ENCODE data around the gene ABCC12.
A peak's percentile ranks its signal among the peaks of the same experiment; 100 is the strongest.

The ABCC12 gene

GRCh38 chr16:48131201-48131935 lies 24.4 kb downstream of the ABCC12 start:
- Mint-ChIP-seq H3K27ac (no peak overlapping the region), H3K9me3 (no peaks in the 10 kb centered on the region), H3K4me1 (no peaks in the 10 kb centered on the region), H3K4me3 (no peak overlapping the region), H3K36me3 (ENCODE audit: low read depth) (no peaks in the 10 kb centered on the region), H3K27me3 (peaks cover 16% of the 10 kb centered on the region)
- DNase-seq: no peak
- ATAC-seq: no peak

GRCh38 chr16:48129926-48130325 lies 25.9 kb downstream of the ABCC12 start:
- H3K4me1 Mint-ChIP-seq: no peaks in the 10 kb centered on the region
- DNase-seq: no peak
- H3K9me3 Mint-ChIP-seq: no peaks in the 10 kb centered on the region
- ATAC-seq: no peak
- H3K36me3 Mint-ChIP-seq (ENCODE audit: low read depth): no peaks in the 10 kb centered on the region
- H3K4me3 Mint-ChIP-seq: no peak overlapping the region
- H3K27me3 Mint-ChIP-seq: peaks cover 15% of the 10 kb centered on the region
- no peak overlapping the region for H3K27ac Mint-ChIP-seq

GRCh38 chr16:48128769-48129168 lies 27.0 kb downstream of the ABCC12 start:
- H3K4me3 Mint-ChIP-seq: no peak overlapping the region
- H3K36me3 Mint-ChIP-seq (ENCODE audit: low read depth): no peaks in the 10 kb centered on the region
- no peaks in the 10 kb centered on the region for H3K9me3 Mint-ChIP-seq
- peaks cover 18% of the 10 kb centered on the region for H3K27me3 Mint-ChIP-seq
- H3K27ac Mint-ChIP-seq: no peak overlapping the region
- peaks cover 2% of the 10 kb centered on the region for H3K4me1 Mint-ChIP-seq
- DNase-seq (no peak), ATAC-seq (no peak)

- no peak overlapping the region for H3K27ac Mint-ChIP-seq
- H3K4me3 Mint-ChIP-seq: no peak overlapping the region
- DNase-seq (no peak), ATAC-seq (no peak)
- no peaks in the 10 kb centered on the region for H3K9me3 Mint-ChIP-seq
- peaks cover 18% of the 10 kb centered on the region for H3K27me3 Mint-ChIP-seq
- H3K4me1 Mint-ChIP-seq: peaks cover 15% of the 10 kb centered on the region
- H3K36me3 Mint-ChIP-seq (ENCODE audit: low read depth): no peaks in the 10 kb centered on the region
Observed at GRCh38 chr16:48126801-48127644, 28.8 kb downstream of the ABCC12 start.

- H3K4me3 Mint-ChIP-seq: no peak overlapping the region
- peaks cover 15% of the 10 kb centered on the region for H3K4me1 Mint-ChIP-seq
- no peak overlapping the region for H3K27ac Mint-ChIP-seq
- peaks cover 15% of the 10 kb centered on the region for H3K27me3 Mint-ChIP-seq
- no peak for ATAC-seq
- DNase-seq: no peak
- no peaks in the 10 kb centered on the region for H3K9me3 Mint-ChIP-seq
- H3K36me3 Mint-ChIP-seq (ENCODE audit: low read depth): no peaks in the 10 kb centered on the region
Observed at GRCh38 chr16:48125888-48126287, 29.9 kb downstream of the ABCC12 start.

GRCh38 chr16:48124266-48124665 lies 31.5 kb downstream of the ABCC12 start:
- Mint-ChIP-seq H3K27me3 (peaks cover 14% of the 10 kb centered on the region), H3K4me3 (no peak overlapping the region), H3K4me1 (peaks cover 15% of the 10 kb centered on the region), H3K27ac (no peak overlapping the region), H3K9me3 (no peaks in the 10 kb centered on the region), H3K36me3 (ENCODE audit: low read depth) (no peaks in the 10 kb centered on the region)
- ATAC-seq (no peak), DNase-seq (no peak)

GRCh38 chr16:48123104-48123788 lies 32.5 kb downstream of the ABCC12 start:
- H3K36me3 Mint-ChIP-seq (ENCODE audit: low read depth): no peaks in the 10 kb centered on the region
- H3K4me1 Mint-ChIP-seq: peaks cover 15% of the 10 kb centered on the region
- DNase-seq: peak; percentile 44
- no peak overlapping the region for H3K4me3 Mint-ChIP-seq
- ATAC-seq: peak; percentile 83
- H3K9me3 Mint-ChIP-seq: no peaks in the 10 kb centered on the region
- peak overlapping the region; percentile 2 for H3K27ac Mint-ChIP-seq
- H3K27me3 Mint-ChIP-seq: peaks cover 12% of the 10 kb centered on the region

- DNase-seq: no peak
- no peaks in the 10 kb centered on the region for H3K36me3 Mint-ChIP-seq (ENCODE audit: low read depth)
- no peak for ATAC-seq
- no peak overlapping the region for H3K4me3 Mint-ChIP-seq
- H3K27ac Mint-ChIP-seq: no peak overlapping the region
- H3K4me1 Mint-ChIP-seq: peaks cover 15% of the 10 kb centered on the region
- H3K27me3 Mint-ChIP-seq: peaks cover 13% of the 10 kb centered on the region
- no peaks in the 10 kb centered on the region for H3K9me3 Mint-ChIP-seq
Observed at GRCh38 chr16:48121276-48121675, 34.5 kb downstream of the ABCC12 start.

GRCh38 chr16:48118841-48119240 lies 37.0 kb downstream of the ABCC12 start:
- no peak for DNase-seq
- no peak overlapping the region for H3K27ac Mint-ChIP-seq
- H3K4me1 Mint-ChIP-seq: peaks cover 13% of the 10 kb centered on the region
- no peaks in the 10 kb centered on the region for H3K9me3 Mint-ChIP-seq
- no peak for ATAC-seq
- H3K4me3 Mint-ChIP-seq: no peak overlapping the region
- peaks cover 11% of the 10 kb centered on the region for H3K27me3 Mint-ChIP-seq
- no peaks in the 10 kb centered on the region for H3K36me3 Mint-ChIP-seq (ENCODE audit: low read depth)

- no peak overlapping the region for H3K4me3 Mint-ChIP-seq
- no peaks in the 10 kb centered on the region for H3K36me3 Mint-ChIP-seq (ENCODE audit: low read depth)
- peak; percentile 70 for DNase-seq
- peaks cover 11% of the 10 kb centered on the region for H3K27me3 Mint-ChIP-seq
- H3K4me1 Mint-ChIP-seq: peaks cover 2% of the 10 kb centered on the region
- no peaks in the 10 kb centered on the region for H3K9me3 Mint-ChIP-seq
- no peak overlapping the region for H3K27ac Mint-ChIP-seq
- ATAC-seq: peak; percentile 65
Observed at GRCh38 chr16:48117217-48118105, 38.3 kb downstream of the ABCC12 start.

- Mint-ChIP-seq H3K4me3 (no peak overlapping the region), H3K9me3 (no peaks in the 10 kb centered on the region), H3K27ac (no peak overlapping the region), H3K36me3 (ENCODE audit: low read depth) (no peaks in the 10 kb centered on the region), H3K27me3 (peaks cover 16% of the 10 kb centered on the region), H3K4me1 (no peaks in the 10 kb centered on the region)
- no peak for DNase-seq
- no peak for ATAC-seq
Observed at GRCh38 chr16:48115299-48115698, 40.5 kb downstream of the ABCC12 start.

GRCh38 chr16:48114410-48114809 lies 41.4 kb downstream of the ABCC12 start:
- H3K27me3 Mint-ChIP-seq: peaks cover 15% of the 10 kb centered on the region

GRCh38 chr16:48113471-48113870 lies 42.3 kb downstream of the ABCC12 start:
- Mint-ChIP-seq H3K36me3 (ENCODE audit: low read depth) (no peaks in the 10 kb centered on the region), H3K4me1 (no peaks in the 10 kb centered on the region), H3K4me3 (no peak overlapping the region), H3K27me3 (peaks cover 14% of the 10 kb centered on the region), H3K9me3 (no peaks in the 10 kb centered on the region), H3K27ac (no peak overlapping the region)
- DNase-seq (no peak), ATAC-seq (no peak)

More at GRCh38 chr16:48114410-48114809, 41.4 kb downstream of the ABCC12 start:
- ATAC-seq: no peak
- H3K9me3 Mint-ChIP-seq: no peaks in the 10 kb centered on the region
- no peak overlapping the region for H3K27ac Mint-ChIP-seq
- H3K36me3 Mint-ChIP-seq (ENCODE audit: low read depth): no peaks in the 10 kb centered on the region
- H3K4me3 Mint-ChIP-seq: no peak overlapping the region
- DNase-seq: no peak
- H3K4me1 Mint-ChIP-seq: no peaks in the 10 kb centered on the region

- Mint-ChIP-seq H3K27me3 (peaks cover 14% of the 10 kb centered on the region), H3K4me3 (no peak overlapping the region), H3K36me3 (ENCODE audit: low read depth) (no peaks in the 10 kb centered on the region), H3K4me1 (no peaks in the 10 kb centered on the region), H3K9me3 (no peaks in the 10 kb centered on the region), H3K27ac (no peak overlapping the region)
- no peak for ATAC-seq
- DNase-seq: no peak
Observed at GRCh38 chr16:48113001-48113400, 42.8 kb downstream of the ABCC12 start.
